Measurements from ENCODE around the gene NR2C2.

The NR2C2 gene

DNA sequence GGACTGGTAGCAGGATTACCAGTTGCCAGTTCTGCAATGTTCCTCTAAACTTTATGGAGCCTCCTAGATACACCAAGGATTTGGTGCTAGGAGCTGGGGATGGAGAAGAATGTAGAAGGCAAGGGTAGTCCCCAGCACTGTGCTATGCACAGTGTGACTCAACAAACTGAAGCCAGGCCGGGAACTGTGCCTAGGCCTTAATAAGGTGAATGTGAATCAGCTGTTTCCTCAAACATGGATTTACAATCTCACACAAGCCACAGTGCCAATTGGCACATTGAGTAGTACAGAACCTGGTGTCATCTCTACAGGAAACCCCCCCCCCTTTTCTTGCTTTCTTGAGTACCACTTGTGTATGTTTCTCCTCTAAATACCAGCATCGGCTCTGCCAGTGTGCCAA lies 85.3 kb downstream of the NR2C2 start:
- DNase-seq = no peak

DNA sequence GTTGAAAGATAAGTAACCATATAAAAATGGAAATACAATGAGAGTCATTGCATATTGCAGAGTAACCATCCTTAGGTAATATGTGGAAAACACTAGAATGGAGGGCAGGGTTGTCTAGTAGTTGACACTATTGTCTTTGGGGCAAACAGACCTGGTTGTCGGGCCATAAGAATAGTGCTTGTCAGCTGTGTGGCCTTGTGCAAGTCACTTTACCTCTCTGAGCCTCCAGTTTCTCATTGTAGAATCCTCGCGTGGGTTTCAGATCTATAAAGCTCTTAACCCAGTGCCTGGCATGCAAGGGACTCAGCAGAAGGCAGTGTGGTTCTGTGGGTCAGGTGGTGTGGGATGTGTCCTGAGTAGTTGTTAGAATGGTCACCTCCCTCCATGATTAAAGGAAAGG lies 85.7 kb downstream of the NR2C2 start:
- DNase-seq = no peak

DNA sequence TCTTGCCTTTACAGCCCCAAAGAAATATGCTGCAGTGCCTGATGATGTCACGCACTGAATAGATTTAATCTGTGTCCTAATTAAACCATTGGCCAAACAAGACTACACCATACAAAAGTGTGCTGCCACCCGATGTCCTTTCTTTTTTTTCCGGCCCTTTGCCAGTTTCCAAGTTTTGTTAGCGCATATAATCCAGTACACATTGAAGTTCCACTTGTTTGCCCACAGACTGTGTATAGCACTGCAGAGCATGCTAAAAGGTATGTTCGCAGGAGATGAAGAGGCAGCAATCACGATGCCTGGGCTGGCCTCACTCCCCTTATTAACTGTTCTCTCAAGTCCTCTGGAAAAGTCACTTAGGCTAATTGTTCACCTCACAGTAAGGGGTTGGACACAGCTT lies 90.9 kb downstream of the NR2C2 start:
- no peak for DNase-seq

DNA sequence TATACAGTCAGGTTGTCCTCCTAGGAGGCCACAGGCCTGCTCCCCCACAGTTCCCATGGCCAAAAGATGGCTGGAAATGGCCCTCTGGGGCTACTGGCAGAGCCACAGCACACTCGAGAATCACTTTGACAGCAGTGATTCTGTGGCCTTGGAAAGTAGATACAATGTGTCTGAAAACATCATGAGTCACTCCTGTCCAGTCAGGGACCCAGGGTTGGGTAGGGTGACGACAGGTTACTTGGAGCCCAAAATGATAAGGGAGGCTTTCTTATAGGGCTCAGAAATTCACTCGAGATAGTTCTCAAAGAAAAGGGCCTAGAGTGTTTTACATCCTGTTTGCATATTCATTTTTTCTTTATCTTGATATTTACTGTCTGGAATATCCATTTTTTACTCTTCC lies 93.5 kb downstream of the NR2C2 start:
- no peak for DNase-seq

DNA sequence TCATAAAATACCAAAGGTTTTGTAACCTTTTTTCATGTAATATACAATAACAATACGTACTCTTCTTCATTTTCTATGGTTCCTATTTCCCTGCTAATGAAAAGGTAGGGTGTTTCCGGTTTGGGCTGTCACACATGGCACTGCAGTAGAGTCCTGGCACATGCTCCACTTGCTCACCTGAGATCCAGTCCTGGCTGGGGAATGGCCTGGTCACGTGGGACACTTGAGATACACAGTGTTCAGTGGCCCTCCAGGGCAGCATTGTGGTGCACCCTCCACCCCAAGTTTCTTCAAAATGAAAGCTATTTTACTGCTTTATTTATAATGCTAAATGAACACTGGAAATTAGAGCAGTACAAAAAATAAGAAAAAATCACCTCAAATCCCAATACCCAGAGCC lies 94.6 kb downstream of the NR2C2 start:
- no peak for DNase-seq

DNA sequence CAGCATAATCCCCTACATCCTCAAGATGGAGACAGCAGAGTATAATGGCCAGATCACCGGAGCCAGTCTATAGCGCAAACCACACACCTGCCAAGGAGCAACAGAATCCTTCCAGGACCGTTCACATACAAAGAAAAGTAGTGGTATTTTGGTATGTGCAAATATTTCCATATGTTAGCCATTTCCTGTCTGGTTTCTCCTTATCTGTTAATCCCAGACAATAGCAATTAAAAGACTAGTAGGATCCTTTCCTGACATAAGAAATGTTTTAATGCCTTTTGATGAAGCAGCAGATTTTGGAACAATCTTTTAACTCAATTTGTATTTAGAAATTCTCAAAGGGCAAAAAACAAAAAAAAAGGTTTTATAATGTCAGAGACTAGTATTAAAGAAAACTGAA lies 95.6 kb downstream of the NR2C2 start:
- no peak for DNase-seq

DNA sequence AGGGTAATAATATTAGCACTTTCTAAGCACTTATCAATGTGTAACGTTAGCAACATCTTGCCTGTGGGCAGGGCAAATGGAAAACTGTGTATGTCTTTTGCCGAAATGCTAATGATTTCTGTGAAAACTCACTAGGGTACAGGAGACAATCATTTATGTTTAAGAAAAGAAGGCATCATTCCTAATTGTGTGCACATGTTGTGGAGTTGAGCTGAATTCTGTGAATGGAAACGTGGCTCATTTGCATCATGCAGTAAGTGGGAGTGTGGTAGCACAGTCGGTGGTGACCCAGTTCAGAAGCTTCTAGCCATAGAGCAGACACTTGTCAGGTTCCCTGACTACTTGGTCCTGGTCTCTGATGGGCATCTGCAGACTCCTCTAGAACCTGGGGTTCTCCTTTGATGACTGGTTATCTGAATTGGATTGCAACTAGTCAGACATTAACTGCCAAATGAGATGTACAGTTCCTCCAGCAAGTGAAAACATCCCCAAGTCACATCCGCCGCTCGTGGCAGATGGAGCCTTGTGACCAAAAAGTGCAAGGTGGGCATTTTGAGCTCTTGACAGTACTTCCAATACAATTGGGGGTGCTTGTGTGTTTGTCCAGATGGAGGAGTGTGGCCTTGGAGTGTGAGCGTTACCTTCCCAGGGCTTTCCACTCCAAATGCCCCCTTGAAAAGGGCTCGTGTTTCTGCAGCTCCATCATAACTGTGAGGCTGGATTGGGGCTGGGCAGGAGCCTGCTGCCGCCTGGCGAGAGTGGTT lies 96.2 kb downstream of the NR2C2 start:
- no peak for DNase-seq

DNA sequence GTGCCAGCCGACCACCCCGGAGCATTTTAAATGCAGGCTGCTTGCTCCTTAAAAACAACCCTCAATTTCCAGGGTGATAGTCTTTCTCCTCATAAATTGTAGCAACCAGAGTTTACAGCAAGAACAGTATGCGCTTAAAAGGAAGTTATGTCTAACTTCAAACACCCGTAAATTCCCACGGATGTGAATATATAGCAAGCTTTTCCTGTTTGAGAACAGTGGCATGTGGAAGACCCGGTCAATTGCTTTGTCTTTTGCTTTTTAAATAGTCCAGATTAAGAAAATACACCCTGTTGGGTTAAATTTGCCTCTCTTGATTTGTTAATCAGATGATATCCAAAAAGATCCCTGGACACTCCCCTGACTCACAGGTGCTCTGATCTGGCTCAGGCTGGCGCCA lies 96.9 kb downstream of the NR2C2 start:
- DNase-seq = no peak

DNA sequence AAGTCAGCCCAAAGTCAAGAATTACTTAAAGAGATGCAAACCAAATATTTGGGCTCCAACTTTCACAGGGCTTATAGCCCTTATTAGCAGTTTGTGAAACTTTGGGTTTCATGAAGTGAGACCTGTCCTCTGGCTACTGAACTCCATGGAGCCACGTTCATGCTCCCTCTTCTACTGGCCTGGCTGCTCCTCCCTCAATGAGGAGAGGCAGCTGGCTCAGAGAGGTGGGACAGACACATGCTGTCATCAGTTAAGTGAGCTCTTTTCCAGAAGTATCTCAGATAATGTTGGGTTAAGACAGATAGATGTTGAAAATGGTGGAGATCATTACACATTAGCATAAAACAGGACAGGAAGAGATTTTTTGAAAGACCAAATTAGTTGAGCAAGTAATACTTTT lies 98.3 kb downstream of the NR2C2 start:
- no peak for DNase-seq

DNA sequence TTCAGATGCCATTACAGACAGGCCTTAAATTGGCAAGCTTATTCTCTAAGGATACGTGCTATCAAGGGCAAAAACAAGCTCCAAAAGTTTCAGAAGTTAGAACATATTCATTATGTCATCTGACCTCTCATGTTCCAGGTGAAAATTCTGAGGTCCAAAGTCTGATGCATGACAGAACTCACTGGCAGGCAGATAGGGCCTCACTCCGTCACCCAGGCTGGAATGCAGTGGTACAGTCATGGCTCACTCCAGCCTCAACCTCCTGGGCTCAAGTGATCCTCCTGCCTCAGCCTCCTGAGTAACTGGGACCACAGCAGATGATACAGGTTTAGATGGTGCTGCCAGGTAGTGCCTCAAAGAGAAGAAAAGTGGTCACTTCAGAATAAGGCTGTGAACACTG lies 102.2 kb downstream of the NR2C2 start:
- DNase-seq = no peak

DNA sequence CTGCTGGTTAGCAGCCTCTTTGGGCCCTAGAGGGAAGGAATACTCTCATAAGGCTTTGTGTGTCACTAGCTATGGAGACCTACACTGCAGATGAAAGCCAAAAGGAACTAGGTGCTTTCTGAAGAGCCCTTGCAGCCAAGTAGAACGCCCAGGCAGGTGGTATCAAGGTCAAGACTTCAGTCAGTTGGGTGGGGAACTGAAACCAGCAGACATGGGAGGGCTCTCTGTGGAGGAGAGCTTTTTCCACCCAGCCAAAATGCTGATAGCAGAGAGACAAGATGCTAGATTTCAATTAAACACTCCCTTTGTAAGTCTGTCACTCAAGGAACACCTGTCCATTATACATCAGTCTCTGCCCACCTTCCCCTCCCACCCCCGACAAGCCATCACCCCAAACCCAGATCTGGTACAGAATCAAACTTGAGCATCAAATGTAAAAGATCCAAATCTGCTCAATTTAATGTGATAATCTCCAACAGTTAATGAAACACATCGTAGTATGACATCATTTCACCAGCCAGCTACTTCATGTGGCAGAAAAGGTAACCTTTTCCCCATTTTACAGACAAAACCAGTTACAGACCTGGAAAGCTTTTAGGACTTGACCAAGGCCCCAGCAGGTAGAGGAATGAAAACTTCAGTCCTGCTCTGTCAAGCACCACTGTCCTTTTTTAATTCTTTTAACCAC lies 103.2 kb downstream of the NR2C2 start:
- DNase-seq = no peak

DNA sequence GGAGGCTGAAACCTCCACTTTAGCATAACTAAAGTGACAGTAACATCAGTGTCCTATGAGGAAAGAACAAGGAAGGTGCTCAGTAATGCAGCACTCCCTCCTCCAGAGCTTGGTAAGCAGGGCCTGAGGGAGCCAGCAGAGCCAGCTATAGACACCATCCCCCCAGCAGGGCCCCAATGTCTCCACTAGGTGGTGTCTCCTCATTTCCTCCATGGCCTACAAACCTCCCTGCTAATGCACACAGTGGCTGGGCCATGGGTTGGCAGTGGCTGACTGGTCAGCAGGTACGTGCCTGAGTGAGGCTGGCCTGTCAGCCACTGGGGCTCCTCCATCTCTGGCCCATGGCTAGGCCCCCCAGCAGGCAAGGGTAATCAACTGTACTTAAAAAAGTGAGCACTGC lies 104.1 kb downstream of the NR2C2 start:
- peak in 2 of 5 donors; percentile 18 to 37 for DNase-seq

DNA sequence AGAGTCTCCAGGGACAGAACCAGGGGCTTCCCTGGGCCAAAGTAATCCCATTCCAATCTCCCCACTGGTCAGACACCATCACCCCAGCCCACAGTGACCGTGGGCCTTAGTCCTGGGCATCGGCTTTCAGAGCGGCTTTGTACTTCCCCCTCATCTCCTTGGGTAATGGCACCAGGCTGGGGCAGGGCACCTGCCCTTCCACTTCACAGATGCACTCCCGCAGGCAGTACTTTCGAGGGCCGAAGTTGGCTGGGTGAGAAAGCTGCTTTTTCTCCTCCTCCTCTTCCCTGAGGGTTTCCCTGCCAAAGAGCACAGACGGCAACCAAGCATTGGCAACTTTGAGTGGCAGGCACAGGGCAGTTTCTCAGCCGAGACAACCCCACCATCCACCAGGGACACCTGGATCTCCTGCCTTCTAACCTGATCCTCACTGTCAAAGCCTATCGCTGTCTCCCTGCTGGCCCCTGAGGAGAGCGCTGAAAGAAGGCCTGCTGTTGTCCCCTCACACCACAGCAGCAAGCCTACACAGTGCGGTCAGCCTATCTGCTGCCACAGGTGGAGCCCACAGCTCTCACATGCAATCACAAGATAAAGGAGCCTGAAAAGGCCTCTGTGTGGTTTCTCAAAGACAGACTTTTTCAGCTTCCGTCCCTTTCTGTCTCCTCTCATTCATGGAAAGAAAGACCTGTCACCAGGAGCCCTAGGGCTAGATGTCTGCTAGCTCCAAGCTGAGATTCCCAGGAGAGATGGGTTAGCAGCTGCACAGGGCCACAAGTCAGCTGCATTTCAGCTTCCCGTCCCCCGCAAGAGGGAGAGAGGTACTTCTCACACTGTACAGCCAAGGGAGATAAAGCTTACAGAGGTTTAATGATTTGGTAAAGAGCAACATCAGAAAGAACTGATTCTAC lies 105.2 kb downstream of the NR2C2 start:
- DNase-seq = no peak

DNA sequence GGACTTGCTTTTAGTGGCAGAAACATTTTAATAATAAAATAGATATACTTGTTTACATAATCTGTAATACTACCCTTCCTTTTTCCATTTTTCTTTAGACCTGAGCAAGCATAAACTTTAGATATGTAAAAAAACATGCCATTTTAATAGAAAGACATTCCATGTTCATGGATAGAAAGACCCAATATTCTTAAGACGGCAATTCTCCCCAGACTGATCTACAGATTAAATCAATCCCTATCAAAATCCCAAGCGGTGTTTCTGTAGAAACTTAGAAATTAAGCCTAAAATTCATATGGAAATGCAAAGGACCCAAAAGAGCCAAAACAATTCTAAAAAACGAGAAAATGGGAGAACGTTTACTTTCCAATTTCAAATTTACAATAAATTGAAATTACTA lies 106.2 kb downstream of the NR2C2 start:
- no peak for DNase-seq

DNA sequence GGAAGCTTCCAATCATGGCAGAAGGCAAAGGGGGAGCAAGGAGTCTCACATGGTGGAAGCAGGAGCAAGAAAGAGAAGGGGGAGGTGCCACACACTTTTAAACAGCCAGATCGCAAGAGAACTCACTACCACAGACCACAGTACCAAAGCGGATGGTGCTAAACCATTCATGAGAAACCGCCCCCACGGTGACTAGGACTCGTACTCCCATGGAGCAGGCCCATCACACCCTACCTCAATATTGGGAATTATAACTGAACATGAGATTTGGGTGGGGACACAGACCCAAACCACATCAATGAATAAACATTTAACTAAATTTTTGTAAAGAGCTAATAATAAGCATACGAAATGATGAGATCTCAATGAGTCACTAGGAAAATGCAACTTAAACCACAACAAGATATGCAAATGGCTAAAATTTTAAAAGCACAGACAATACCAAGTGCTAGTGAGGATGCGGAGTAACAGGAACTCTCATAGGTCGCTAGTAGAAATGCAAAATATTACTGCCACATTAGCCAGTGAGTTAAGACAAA lies 107.7 kb downstream of the NR2C2 start:
- DNase-seq = peak in 1 of 5 donors; percentile 73

DNA sequence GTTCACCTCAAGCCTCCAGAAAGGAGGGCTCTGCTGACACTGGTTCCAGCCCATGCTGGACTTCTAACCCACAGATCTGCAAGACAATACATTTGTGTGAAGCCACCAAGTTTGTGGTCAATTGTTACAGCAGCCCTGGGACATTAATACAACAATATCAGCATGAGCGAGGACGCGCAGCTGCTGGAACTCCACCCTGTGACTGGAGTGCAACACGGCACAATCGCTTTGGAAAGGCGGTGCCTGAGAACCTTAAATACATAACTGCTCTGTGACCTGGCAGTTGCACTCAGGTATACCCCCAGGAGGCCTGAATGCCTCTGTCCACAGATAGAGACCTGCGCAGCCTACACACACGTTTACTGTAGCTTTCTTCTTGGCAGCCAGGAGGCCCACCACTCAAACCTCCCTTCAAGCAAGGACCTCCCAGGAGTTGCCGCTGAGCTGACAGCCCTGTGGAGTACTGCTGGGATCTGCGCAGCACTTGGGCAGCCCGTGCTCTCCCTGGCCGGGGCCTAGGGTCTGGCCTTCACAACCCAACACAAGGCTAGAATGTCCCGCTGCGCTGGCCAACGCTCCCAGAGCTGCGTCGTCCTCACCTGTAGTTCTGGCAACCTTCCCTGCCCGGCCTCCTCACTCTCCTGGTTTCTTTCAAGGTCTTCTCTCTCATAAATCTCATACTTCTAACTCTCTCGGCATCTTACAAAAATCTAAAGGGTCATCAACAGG lies 109.5 kb downstream of the NR2C2 start:
- DNase-seq = no peak

DNA sequence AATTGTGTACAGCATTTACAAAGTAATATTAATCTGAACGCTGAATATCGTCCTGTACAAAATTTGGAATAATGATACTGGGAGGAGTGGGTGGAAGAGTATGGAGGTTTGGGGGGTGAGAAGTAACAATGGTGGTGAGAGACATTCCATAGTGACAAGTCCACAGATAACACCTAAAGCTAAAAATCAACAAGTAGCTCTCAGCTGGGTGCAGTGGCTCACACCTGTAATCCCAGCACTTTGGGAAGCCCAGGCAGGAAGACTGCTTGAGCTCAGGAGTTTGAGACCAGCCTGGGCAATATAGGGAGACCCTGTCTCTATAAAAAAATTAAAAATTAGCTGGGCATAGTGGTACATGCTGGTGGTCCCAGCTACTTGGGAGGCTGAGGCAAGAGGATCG lies 112.6 kb downstream of the NR2C2 start:
- DNase-seq = no peak

DNA sequence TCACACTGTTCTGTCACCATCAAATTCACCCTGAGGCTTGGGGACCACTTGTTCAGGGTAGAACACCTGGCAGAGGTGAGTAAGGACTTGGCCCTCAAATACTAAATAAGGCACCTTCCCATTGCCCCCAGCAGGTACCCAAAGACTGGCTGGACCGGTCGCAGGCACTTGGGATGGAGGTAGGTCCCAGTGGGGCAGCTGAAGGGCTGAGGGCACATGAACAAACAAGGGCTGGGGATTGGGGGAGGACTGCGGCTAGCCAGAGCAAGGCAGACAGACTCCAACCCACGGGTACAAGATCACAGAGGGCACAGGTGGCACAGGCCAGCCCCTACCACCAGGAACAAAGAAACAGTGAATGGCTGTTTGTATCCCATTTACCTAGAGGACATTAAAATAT lies 115.9 kb downstream of the NR2C2 start:
- no peak for DNase-seq

DNA sequence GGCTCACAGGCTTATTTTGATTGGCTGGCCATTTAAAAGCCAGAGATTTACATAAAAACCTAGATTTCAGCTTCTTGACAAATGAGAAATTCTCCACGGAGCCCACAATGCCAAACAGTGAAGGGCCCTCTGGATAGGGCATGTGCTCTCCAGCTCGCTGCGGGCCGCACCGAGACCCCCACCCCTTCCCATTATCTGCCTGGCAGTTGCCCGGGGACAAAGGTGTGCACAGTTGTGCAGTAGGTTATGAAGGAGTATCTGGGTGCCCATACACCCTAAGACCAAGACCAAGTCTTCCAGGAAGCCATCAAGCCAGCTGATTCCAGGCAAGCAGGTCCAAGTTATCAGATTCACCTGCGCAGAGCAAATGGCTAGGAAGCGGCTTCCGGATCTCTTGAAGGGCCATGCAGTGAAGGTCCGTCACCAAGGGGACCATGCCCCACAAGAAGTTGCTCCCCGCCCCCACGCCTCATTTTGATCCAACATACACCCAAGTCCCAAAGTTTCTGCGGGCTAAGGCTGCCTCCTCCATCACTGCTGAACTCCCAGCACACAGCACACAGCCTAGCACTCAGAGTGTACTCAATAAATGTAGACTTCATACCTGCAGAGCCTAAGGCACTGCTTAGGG lies 116.4 kb downstream of the NR2C2 start:
- no peak for DNase-seq

DNA sequence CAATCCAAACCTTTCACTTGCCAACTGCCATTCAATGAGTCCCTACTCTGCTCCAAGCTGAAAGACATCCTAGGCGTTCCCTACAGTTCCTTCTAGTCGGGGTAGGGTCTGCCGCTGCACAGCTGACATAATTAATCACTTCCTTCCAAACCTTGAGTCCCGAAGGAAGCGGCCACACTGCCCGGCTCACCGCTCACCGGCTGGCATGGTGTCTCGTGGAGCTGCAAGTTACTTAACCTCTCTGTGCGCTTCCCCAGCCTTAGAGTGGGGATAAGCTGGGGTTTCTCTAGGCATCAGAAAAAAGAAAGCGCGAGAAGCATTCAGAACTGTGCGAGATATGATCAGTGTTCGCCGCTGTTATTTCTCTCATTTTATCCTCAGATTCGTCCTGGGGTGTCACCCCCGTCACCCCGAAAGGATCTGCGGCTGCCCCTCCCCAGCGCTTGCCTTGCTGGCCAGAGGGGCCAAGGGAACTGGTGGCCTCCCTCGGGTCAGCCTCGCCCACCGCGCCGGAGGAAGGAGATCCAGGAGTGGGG lies 117.0 kb downstream of the NR2C2 start:
- DNase-seq = peak in 1 of 5 donors; percentile 15

DNA sequence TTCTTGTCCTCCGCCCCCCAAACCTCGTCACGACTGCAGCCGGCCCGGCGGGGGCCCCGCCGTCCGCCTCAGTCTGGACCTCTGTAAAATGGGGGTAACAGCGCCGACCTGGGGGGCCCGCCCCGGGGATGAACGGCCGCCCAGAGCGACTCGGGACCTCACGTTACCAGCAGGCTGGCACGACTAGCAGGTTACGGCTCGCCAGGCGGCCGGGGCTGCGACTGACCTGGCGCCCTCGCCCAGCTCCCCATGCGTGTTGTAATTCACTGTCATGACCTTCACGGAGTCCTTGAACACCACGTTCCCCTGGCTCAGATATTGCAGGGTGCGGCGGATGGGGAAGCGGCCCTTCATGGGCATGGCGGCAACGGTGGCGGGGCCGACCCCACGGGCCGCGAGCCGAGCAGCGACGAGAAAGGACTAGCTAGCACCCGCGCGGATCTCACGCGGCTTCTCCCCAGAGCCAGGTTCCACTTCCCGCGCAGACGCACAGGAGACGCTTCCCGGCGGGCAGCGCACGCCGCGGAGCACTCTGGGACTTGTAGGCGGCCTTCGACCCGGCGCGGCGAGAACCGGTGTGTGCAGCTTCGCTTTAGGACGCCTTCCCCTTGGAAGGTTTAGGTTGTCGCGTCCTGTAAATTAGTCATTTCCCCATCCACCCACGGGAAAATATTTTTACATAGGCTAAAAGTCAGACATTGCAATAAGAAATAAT lies 117.6 kb downstream of the NR2C2 start, which contains the start of gene MRPS25:
TSS of gene MRPS25 (minus strand) at position 481 of the 715 bp plus-strand sequence. CDS start at position 360, 121 bp downstream.
- peak; percentile 78 to 92 (median 84) for DNase-seq
